HCT116 (cell line): ENCODE results near the gene NOC3L. TPM values are rescaled to one million over a fixed set of nuclear protein-coding genes. Genes with fewer than 3 reads are reported as not detected.

Experiments used
- ATAC-seq: fragments of 200-7000 bp; cut with Tn5 transposase; 2 replicates; pipeline ENCODE4 v1.9.1; 2020; ENCODE audit warnings: mild to moderate bottlenecking, moderate library complexity
- BruUV-seq: library from RNA; stranded (reverse); fragments of 400-500 nt; replicated peaks from 2 replicates; lab custom pipeline; 2021; lab: Mats Ljungman, UMichigan
- CTCF ChIA-PET: fragments of 300-600 bp; sonication (Branson Sonifier 250); formaldehyde crosslinking; loops from one replicate; lab custom pipeline; 2021; ENCODE audit warnings: antibody characterized with exemption; lab: Charles Lee
- POLR2A ChIA-PET: fragments of 300-600, 350-600 bp; sonication (Branson Sonifier 250); formaldehyde crosslinking; loops from one replicate; lab custom pipeline; 2021; ENCODE audit warnings: antibody characterized with exemption; lab: Charles Lee
- RAD21 ChIA-PET, 2 experiments: fragments of 300-600 bp; sonication (Branson Sonifier 250); formaldehyde crosslinking; loops; one replicate each; lab custom pipeline; 2023; ENCODE audit warnings: low total read pairs in 2 of 2; ENCODE audit not compliant: uncharacterized antibody in 2 of 2, unreplicated experiment in 2 of 2, low non-redundant PET in 1 of 2; lab: Charles Lee
- DNase-seq: peaks from one replicate; pipeline ENCODE4 v3.0.0-alpha.2; 2010; ENCODE audit warnings: low read depth, low spot score
- H2AFZ ChIP-seq: fragments of 200-600 bp; shearing (Covaris generic), sonication (generic); 2 replicates; pipeline ENCODE4 v1.6.1; 2017; ENCODE audit warnings: low read depth, mixed run types, mixed read lengths, antibody characterized with exemption, low read length; ENCODE audit not compliant: poor library complexity, severe bottlenecking
- H3K27ac ChIP-seq: 2 replicates; pipeline ENCODE4 v1.5.1; 2012; ENCODE audit warnings: low read depth, low read length
- H3K27me3 ChIP-seq: fragments of 200-600 bp; sonication (generic); 2 replicates; pipeline ENCODE4 v1.6.1; 2016; ENCODE audit warnings: mixed run types, low read length, mixed read lengths; ENCODE audit not compliant: insufficient read depth
- H3K36me3 ChIP-seq, 2 experiments: fragments of 200-500 bp in 1 of 2; fragments of 200-600 bp in 1 of 2; sonication (Bioruptor generic) in 1 of 2; sonication (generic) in 1 of 2; 2 replicates each; pipeline versions ENCODE4 v1.5.1 to v1.6.1; 2014 to 2016; ENCODE audit warnings: low read length in 2 of 2, inconsistent platforms in 1 of 2, mixed read lengths in 1 of 2, mixed run types in 1 of 2; ENCODE audit not compliant: insufficient read depth in 2 of 2, control insufficient read depth in 1 of 2
- H3K4me1 ChIP-seq, 2 experiments: fragments of 200-600 bp in 1 of 2; sonication (generic) in 1 of 2; 2 replicates each; pipeline versions ENCODE4 v1.5.1 to v1.6.1; 2012 to 2017; ENCODE audit warnings: low read length in 2 of 2, inconsistent platforms in 1 of 2, mild to moderate bottlenecking in 1 of 2, mixed read lengths in 1 of 2, mixed run types in 1 of 2, moderate library complexity in 1 of 2; ENCODE audit not compliant: insufficient read depth in 2 of 2, control insufficient read depth in 1 of 2
- H3K4me2 ChIP-seq: fragments of 200-600 bp; sonication (generic); 2 replicates; pipeline ENCODE4 v1.6.1; 2017; ENCODE audit warnings: mixed run types, low read length, mixed read lengths
- H3K4me3 ChIP-seq, 2 experiments: fragments of 200-600 bp in 1 of 2; sonication (generic) in 1 of 2; replicated peaks in 1 of 2; 2 replicates each; pipeline ENCODE4 v1.5.1; 2011 to 2016; ENCODE audit warnings: low read length in 2 of 2, control low read depth in 1 of 2, low read depth in 1 of 2, mild to moderate bottlenecking in 1 of 2, mixed read lengths in 1 of 2, mixed run types in 1 of 2
- H3K79me2 ChIP-seq: fragments of 200-600 bp; sonication (generic); 2 replicates; pipeline ENCODE4 v1.6.1; 2017; ENCODE audit warnings: mild to moderate bottlenecking, mixed run types, low read length, moderate library complexity, mixed read lengths; ENCODE audit not compliant: insufficient read depth
- H3K9ac ChIP-seq: fragments of 200-600 bp; sonication (generic); 2 replicates; pipeline ENCODE4 v1.6.1; 2016; ENCODE audit warnings: low read length, mixed read lengths
- H3K9me2 ChIP-seq: fragments of 200-600 bp; sonication (generic), shearing (Covaris generic); 2 replicates; pipeline ENCODE4 v1.6.1; 2017; ENCODE audit warnings: mixed run types, mild to moderate bottlenecking, moderate library complexity; ENCODE audit not compliant: insufficient read depth
- H3K9me3 ChIP-seq, 2 experiments: fragments of 200-500 bp in 1 of 2; fragments of 200-600 bp in 1 of 2; sonication (Bioruptor generic) in 1 of 2; sonication (generic) in 1 of 2; 2 replicates each; pipeline ENCODE4 v1.6.1; 2014 to 2017; ENCODE audit warnings: low read length in 2 of 2, mixed read lengths in 2 of 2, inconsistent platforms in 1 of 2, low read depth in 1 of 2, mild to moderate bottlenecking in 1 of 2, mixed run types in 1 of 2, moderate library complexity in 1 of 2; ENCODE audit not compliant: control insufficient read depth in 1 of 2, insufficient read depth in 1 of 2
- H4K20me1 ChIP-seq: fragments of 200-600 bp; sonication (generic), shearing (Covaris generic); 2 replicates; pipeline ENCODE4 v1.6.1; 2017; ENCODE audit warnings: mixed run types, mild to moderate bottlenecking, moderate library complexity; ENCODE audit not compliant: insufficient read depth
- EGR1 ChIP-seq: IDR thresholded peaks from 2 replicates; pipeline ENCODE4 v1.6.1; 2012; ENCODE audit warnings: low read depth
- FOSL1 ChIP-seq: IDR thresholded peaks from 2 replicates; pipeline ENCODE4 v1.6.1; 2012; ENCODE audit warnings: low read depth
- JUND ChIP-seq: IDR thresholded peaks from 2 replicates; pipeline ENCODE4 v1.6.1; 2012
- MAX ChIP-seq: IDR thresholded peaks from 2 replicates; pipeline ENCODE4 v1.6.1; 2012
- RAD21 ChIP-seq: IDR thresholded peaks from 2 replicates; pipeline ENCODE4 v1.6.1; 2012; ENCODE audit warnings: low read depth, mild to moderate bottlenecking
- YY1 ChIP-seq: IDR thresholded peaks from 2 replicates; pipeline ENCODE4 v1.6.1; 2011; ENCODE audit warnings: low read length, low read depth, moderate library complexity, mild to moderate bottlenecking; ENCODE audit not compliant: insufficient replicate concordance; ENCODE audit errors: extremely low read depth
- intact Hi-C: fragments of 100-400 bp; cut with micrococcal nuclease; formaldehyde crosslinking; loops from 2 replicates; pipeline ENCODE4 v1.10.0; 2022
- total RNA-seq: library from RNA; stranded (reverse); gene quantifications from one replicate; pipeline ENCODE4 v1.2.1, GENCODE V29; 2021; ENCODE audit not compliant: unreplicated experiment

Gene NOC3L
- total RNA-seq, 1 experiment from 2014 or later, result 45.5 TPM

- RAD21 ChIA-PET, result no interaction called here
- Histone ChIP-seq H3K4me2 (no peak overlapping the region), H3K9ac (no peak overlapping the region), H3K9me2 (no peaks in the 10 kb centered on the region), H3K4me3 (no peak overlapping the region), H3K27me3 (no peaks in the 10 kb centered on the region), H2AFZ (no peak overlapping the region), H3K4me1 (peaks cover 0 to 10% of the 10 kb centered on the region in 2 experiments; a peak in 2 of 4 replicates), H4K20me1 (no peaks in the 10 kb centered on the region)
- BruUV-seq, result no TSS peak
- DNase-seq, result no peak
- CTCF ChIA-PET, result no interaction called here
- no peak for ATAC-seq
- intact Hi-C loops, result no loop called here
- POLR2A ChIA-PET, result no interaction called here
- TF ChIP-seq YY1, result no peak
- no peak for TF ChIP-seq FOSL1
- TF ChIP-seq JUND, result no peak
- TF ChIP-seq, all 23 proteins: peak for 0
- Histone ChIP-seq H3K9me3 (no peaks in the 10 kb centered on the region), H3K27ac (no peak overlapping the region), H3K79me2 (peaks cover 55% of the 10 kb centered on the region), H3K36me3 (no peaks in the 10 kb centered on the region)
Measured at GRCh38 chr10:94411304-94411703, 48.6 kb upstream of the NOC3L start.

GRCh38 chr10:94409021-94409657 lies 46.4 kb upstream of the NOC3L start:
- ChIA-PET RAD21 (no interaction called here), POLR2A (no interaction called here), CTCF (interaction anchor here (2.0 kb wide), 1 partner anchor 35 kb away, joined by 9 read pairs; no protein-coding TSS in a partner anchor)
- BruUV-seq, result no TSS peak
- Histone ChIP-seq H3K79me2 (peaks cover 77% of the 10 kb centered on the region), H4K20me1 (no peaks in the 10 kb centered on the region), H3K9me3 (no peaks in the 10 kb centered on the region), H3K9me2 (no peaks in the 10 kb centered on the region), H3K4me2 (no peak overlapping the region), H3K9ac (no peak overlapping the region), H3K36me3 (no peaks in the 10 kb centered on the region), H2AFZ (no peak overlapping the region), H3K4me3 (no peak overlapping the region), H3K27me3 (no peaks in the 10 kb centered on the region), H3K4me1 (peaks cover 9 to 23% of the 10 kb centered on the region in 2 experiments), H3K27ac (no peak overlapping the region)
- no peak for ATAC-seq
- no peak for TF ChIP-seq EGR1
- TF ChIP-seq RAD21, result no peak
- TF ChIP-seq MAX, result no peak
- intact Hi-C loops, result no loop called here
- no peak for DNase-seq
